Lower leg skin (tissue), 4 donors: ENCODE measurements around the gene MMP19. TPM values are rescaled to one million over a fixed set of nuclear protein-coding genes. Genes with fewer than 3 reads are reported as not detected.

ENCODE experiments used
- DNase-seq, 2 donors: peaks; one replicate each; pipeline ENCODE4 v3.0.0-alpha.2; 2019; ENCODE audit warnings: low spot score in 2 of 2
- H3K4me3 ChIP-seq: fragments of 200-600 bp; sonication (generic); 2 replicates; pipeline ENCODE4 v1.5.1; 2017; ENCODE audit warnings: mild to moderate bottlenecking, low read depth; ENCODE audit not compliant: poor library complexity, severe bottlenecking
- POLR2A ChIP-seq, 2 donors: fragments of 450-650 bp; IDR thresholded peaks; one replicate each; pipeline ENCODE4 v1.6.1; 2016 to 2017; ENCODE audit warnings: antibody characterized with exemption in 2 of 2, mild to moderate bottlenecking in 1 of 2, moderate library complexity in 1 of 2
- WGBS, 2 donors: methylation state at CpG; one replicate each; pipeline ENCODE4 v1.1.5; 2018; 5-methylcytosine and 5-hydroxymethylcytosine counted together
- intact Hi-C: fragments of 100-400 bp; cut with DNase I; formaldehyde crosslinking; loops from one replicate; pipeline ENCODE4 v1.15.0; 2023; ENCODE audit warnings: low total_unique reads
- total RNA-seq, 4 donors: library from RNA; depleted of rRNA; stranded (reverse); fragments of >200 nt; gene quantifications; one replicate each; pipeline ENCODE4 v1.1.0, GENCODE V29; 2016
- TF ChIP-seq, protein P1 (sequence below), 3 donors: fragments of 450-650 bp; IDR thresholded peaks; one replicate each; pipeline ENCODE4 v1.5.1; 2016; ENCODE audit warnings: antibody characterized with exemption in 3 of 3, mild to moderate bottlenecking in 3 of 3, moderate library complexity in 2 of 3

The MMP19 gene
- total RNA-seq, 4 donors from 2014 or later, result 3.4 to 9.0 (median 5.1) TPM

DNA sequence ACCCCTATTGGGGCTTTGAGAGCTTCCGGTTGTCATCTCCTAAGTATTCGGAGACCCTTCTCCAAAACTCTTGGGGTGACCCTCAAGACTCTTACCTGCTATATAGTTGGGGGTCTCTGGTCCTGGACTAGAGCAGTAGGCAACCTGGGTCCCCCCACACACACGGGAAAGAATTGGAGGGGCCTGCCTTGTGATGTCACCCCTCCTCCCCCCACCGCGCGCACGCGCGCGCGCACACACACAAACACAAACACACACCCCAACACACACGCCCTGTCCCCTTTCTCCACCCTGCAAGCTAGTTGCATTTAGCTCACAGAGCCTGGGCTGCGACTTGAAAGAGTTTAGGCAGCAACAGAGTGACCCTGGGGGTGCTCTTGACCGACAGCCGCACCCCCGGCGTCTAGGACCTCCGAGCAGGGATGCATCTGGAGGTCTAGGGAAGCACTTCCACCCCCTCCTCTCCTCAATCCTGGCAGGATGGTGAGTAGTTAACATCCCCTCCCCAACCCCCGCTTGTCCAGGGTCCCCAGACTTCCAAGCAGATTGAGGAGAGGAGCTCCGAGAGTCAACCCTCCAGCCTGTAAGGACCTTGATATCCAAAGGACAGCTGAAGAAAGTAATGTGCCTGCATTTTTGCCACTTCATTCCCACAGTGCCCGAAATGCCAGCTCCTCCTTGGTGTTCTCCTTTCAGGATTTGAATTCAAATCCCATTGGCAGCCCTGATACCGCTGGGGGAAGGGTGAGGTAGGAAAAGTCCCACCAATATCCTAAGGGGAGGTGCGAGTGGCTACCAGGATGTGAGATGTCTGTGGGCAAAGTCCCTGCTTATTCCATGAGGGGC lies 11.9 kb downstream of the MMP19 start:
- intact Hi-C loops, result loop anchor here (10.0 kb wide), 1 partner anchor 94 kb away; the partner anchor contains the start of gene PYM1
- peak; percentile 78 to 96 for DNase-seq
- 4 to 5% methylated on average over 23 of the region's 23 CpGs for WGBS, 2 donors
- TF ChIP-seq, protein P1, sequence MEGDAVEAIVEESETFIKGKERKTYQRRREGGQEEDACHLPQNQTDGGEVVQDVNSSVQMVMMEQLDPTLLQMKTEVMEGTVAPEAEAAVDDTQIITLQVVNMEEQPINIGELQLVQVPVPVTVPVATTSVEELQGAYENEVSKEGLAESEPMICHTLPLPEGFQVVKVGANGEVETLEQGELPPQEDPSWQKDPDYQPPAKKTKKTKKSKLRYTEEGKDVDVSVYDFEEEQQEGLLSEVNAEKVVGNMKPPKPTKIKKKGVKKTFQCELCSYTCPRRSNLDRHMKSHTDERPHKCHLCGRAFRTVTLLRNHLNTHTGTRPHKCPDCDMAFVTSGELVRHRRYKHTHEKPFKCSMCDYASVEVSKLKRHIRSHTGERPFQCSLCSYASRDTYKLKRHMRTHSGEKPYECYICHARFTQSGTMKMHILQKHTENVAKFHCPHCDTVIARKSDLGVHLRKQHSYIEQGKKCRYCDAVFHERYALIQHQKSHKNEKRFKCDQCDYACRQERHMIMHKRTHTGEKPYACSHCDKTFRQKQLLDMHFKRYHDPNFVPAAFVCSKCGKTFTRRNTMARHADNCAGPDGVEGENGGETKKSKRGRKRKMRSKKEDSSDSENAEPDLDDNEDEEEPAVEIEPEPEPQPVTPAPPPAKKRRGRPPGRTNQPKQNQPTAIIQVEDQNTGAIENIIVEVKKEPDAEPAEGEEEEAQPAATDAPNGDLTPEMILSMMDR (IDR thresholded peaks at IDR 0.05), result no peak
- no peak for TF ChIP-seq POLR2A (IDR thresholded peaks at IDR 0.05)
- H3K4me3 ChIP-seq, result peak overlapping the region; percentile 74

DNA sequence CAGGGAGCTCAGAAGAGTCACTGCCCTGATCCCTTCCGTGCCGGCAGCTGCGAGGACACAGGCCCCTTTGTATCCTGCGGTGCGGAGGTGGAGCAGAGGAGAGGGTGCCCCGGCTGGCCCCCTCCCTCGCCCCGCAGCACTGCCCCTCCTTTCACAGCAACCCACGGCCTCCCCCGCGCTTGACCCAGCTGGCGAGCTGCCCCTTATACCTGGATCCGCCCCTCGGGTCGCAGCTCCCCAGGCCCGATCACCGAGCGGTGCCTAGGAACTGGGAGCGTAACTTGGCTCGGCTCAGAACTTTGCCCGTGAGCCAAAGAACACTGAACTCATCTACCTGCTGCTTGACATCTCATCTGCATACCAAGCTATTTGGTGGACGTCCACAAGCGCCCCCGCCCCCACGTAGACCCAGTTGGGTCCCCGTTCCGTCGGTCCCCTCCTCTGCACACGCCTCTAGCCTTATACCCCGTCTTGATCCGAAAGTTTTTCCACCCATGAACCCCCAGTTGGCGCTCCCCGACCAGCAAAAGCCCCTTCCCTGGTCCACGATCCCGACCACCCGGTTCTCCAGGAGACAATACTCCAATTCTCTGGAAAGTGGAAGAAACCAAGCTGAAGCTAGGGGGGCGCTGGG lies 12.7 kb downstream of the MMP19 start:
- TF ChIP-seq, protein P1 (IDR thresholded peaks at IDR 0.05), result no peak
- no peak for TF ChIP-seq POLR2A (IDR thresholded peaks at IDR 0.05)
- 1% methylated on average over 37 of the region's 37 CpGs for WGBS, 2 donors
- intact Hi-C loops, result loop anchor here (10.0 kb wide), 1 partner anchor 95 kb away; the partner anchor contains the start of gene PYM1
- DNase-seq, result peak in 1 of 2 donors; percentile 92
- peak overlapping the region; percentile 74 for H3K4me3 ChIP-seq

DNA sequence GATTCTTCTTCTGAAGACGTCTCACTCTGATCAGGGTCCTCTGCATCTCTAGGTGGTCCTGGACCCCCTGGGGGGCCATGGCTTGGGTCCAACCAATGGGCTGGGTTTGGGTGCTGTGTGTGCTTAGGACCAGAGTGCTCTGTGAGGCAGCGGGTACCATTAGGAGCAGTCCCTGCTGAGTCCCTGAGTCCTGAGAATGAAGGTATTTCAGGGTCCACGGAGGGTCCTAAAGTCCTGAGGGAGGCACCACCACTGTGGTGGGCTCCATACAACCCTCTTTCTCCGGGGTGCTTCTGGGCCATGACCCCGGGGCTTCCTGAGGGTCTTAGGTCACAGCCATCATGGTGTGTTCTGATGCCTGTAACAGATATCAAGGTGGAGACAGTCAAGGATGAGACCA lies 14.4 kb downstream of the MMP19 start:
- H3K4me3 ChIP-seq, result no peak overlapping the region
- 79 to 85% methylated on average over 4 to 5 of the region's 5 CpGs for WGBS, 2 donors
- DNase-seq, result no peak
- TF ChIP-seq POLR2A (IDR thresholded peaks at IDR 0.05), result no peak
- TF ChIP-seq, protein P1 (IDR thresholded peaks at IDR 0.05), result no peak
- intact Hi-C loops, result no loop called here

DNA sequence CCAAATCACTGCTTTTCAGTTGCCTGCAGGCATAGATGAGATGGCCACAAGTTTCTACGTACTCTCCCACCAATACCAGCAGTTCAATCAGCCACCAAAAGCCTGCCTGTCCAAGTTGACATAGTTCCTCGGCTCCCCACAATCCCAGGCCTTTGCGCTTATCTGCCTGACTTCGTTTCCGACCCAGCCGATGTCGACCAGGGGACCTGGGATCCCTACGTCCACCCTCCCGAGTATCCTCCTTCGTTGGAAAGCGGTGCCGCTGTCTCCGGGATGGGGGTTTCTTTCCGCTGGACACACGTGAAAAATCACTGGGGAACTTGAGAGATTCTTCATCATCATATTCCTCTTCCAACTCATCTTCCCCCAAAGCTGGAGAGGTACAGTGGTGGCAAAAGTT lies 14.9 kb downstream of the MMP19 start:
- TF ChIP-seq, protein P1 (IDR thresholded peaks at IDR 0.05), result no peak
- TF ChIP-seq POLR2A (IDR thresholded peaks at IDR 0.05), result no peak
- no peak overlapping the region for H3K4me3 ChIP-seq
- no peak for DNase-seq
- 90% methylated on average over 15 of the region's 15 CpGs for WGBS, 2 donors
- intact Hi-C loops, result no loop called here

DNA sequence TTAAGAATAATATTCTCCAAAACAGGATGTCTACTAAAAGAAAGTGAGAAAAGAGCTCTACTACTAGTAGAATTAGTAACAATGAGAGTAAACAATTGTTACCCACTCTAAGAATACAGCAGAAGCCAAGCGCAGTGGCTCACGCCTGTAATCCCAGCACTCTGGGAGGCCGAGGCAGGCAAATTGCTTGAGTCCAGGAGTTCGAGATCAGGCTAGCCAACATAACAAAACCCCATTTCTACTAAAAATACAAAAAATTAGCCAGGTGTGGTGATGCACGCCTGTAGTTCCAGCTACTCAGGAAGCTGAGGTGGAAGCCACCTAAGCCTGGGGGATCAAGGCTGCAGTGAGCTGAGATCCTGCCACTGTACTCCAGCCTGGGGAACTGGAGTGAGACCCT lies 18.0 kb downstream of the MMP19 start:
- WGBS, 2 donors, result 79 to 92% methylated on average over 5 of the region's 5 CpGs
- no peak for DNase-seq

More for the DNA sequence above, 18.0 kb downstream of the MMP19 start:
- no peak overlapping the region for H3K4me3 ChIP-seq
- TF ChIP-seq, protein P1 (IDR thresholded peaks at IDR 0.05), result no peak
- no peak for TF ChIP-seq POLR2A (IDR thresholded peaks at IDR 0.05)
- intact Hi-C loops, result no loop called here
